ENCODE data around the gene DRGX. TPM values are rescaled to one million over a fixed set of nuclear protein-coding genes. Genes with fewer than 3 reads are reported as not detected.

The DRGX gene
- total and polyA plus RNA-seq, 10 of the 15 experiments (the other 5 are each of a cell fraction or from before 2014, with no cell fraction given) = not detected

- RAD21 ChIA-PET (ENCODE audit: unreplicated experiment) = no interaction called here
- no peaks in the 10 kb centered on the region for H3K79me2 ChIP-seq (ENCODE audit: control insufficient read depth, insufficient read depth, low read length)
- in situ Hi-C loops (cut with MboI) = no loop called here
- SMC1A ChIA-PET (ENCODE audit: uncharacterized antibody, unreplicated experiment) = no interaction called here
- BruUV-seq (replicated peaks) = no TSS peak
- no peak for FAIRE-seq
- 35% methylated on average over 5 of the region's 5 CpGs for WGBS (ENCODE audit: insufficient coverage, insufficient replicate concordance, low lambda C conversion rate, missing lambda C conversion rate)
- CTCF ChIA-PET = interaction anchor here (1.8 kb wide), 1 partner anchor 33 kb away, joined by 6 read pairs; no protein-coding TSS in a partner anchor
- no peak overlapping the region for H3K4me3 ChIP-seq
- H3K36me3 ChIP-seq (ENCODE audit: control insufficient read depth in 2 of 2, insufficient read depth in 2 of 2, low read length in 1 of 2) = no peaks in the 10 kb centered on the region
- no peak overlapping the region for H3K27ac ChIP-seq (ENCODE audit: control insufficient read depth, insufficient read depth)
- POLR2A ChIA-PET = no interaction called here
- no peaks in the 10 kb centered on the region for H3K4me1 ChIP-seq (ENCODE audit: control insufficient read depth, insufficient read depth, low read length)
- no peaks in the 10 kb centered on the region; a peak in 1 of 4 replicates for H3K27me3 ChIP-seq (replicated peaks in 1 of 2; ENCODE audit: control insufficient read depth in 2 of 2, insufficient read depth in 2 of 2, low read length in 1 of 2)
- no peak overlapping the region for H2AFZ ChIP-seq (ENCODE audit: control insufficient read depth, low read depth, low read length)
- no peak overlapping the region for H3K4me2 ChIP-seq (ENCODE audit: control insufficient read depth, insufficient read depth)
- H3K9ac ChIP-seq (ENCODE audit: control insufficient read depth, insufficient read depth, low read length) = no peak overlapping the region
- no peaks in the 10 kb centered on the region for H4K20me1 ChIP-seq (ENCODE audit: control insufficient read depth, insufficient read depth)
- ATAC-seq = no peak
- DNase-seq (ENCODE audit: low read depth, low spot score) = no peak
- intact Hi-C loops (cut with micrococcal nuclease; ENCODE audit: unreplicated experiment) = no loop called here
- H3K9me3 ChIP-seq (replicated peaks; ENCODE audit: control insufficient read depth, insufficient read depth, low read length) = no peaks in the 10 kb centered on the region
- no peak for TF ChIP-seq BCL3 (IDR thresholded peaks at IDR 0.05; ENCODE audit: borderline replicate concordance, insufficient read depth, low read depth, low read length, poor library complexity, severe bottlenecking)
- TF ChIP-seq ZNF217 (IDR thresholded peaks at IDR 0.05) = no peak
- TF ChIP-seq CREM (IDR thresholded peaks at IDR 0.05; ENCODE audit: low read depth) = no peak
- no peak for TF ChIP-seq SREBF2 (IDR thresholded peaks at IDR 0.05; ENCODE audit: low read length)
- no peak for TF ChIP-seq NRF1 (conservative IDR thresholded peaks at IDR 0.05; ENCODE audit: low read depth, low read length)
- TF ChIP-seq FOS (IDR thresholded peaks at IDR 0.05; ENCODE audit: borderline replicate concordance, extremely low read depth, insufficient read length) = no peak
- TF ChIP-seq CEBPZ (IDR thresholded peaks at IDR 0.05; ENCODE audit: low read depth, low read length) = no peak
- TF ChIP-seq IKZF1 (conservative IDR thresholded peaks at IDR 0.05) = no peak
- TF ChIP-seq BCLAF1 (IDR thresholded peaks at IDR 0.05) = no peak
- TF ChIP-seq ZZZ3 (IDR thresholded peaks at IDR 0.05; ENCODE audit: control insufficient read depth, insufficient read length, low read depth) = no peak
- TF ChIP-seq CHD1 (IDR thresholded peaks at IDR 0.05; ENCODE audit: low read depth, low read length) = no peak
- TF ChIP-seq EZH2 (IDR thresholded peaks at IDR 0.05; ENCODE audit: borderline replicate concordance, control insufficient read depth, low read depth, low read length) = no peak
- no peak for TF ChIP-seq CEBPB (IDR thresholded peaks at IDR 0.05; ENCODE audit: borderline replicate concordance in 1 of 2, low read depth in 2 of 2, low read length in 2 of 2)
- no peak for TF ChIP-seq SIN3A (IDR thresholded peaks at IDR 0.05; ENCODE audit: low read depth, low read length)
- no peak for TF ChIP-seq ZNF384 (IDR thresholded peaks at IDR 0.05; ENCODE audit: borderline replicate concordance, low read depth, low read length)
- no peak for TF ChIP-seq ZBTB33 (IDR thresholded peaks at IDR 0.05)
Measured at GRCh38 chr10:49374740-49375139, 21.1 kb downstream of the DRGX start.

Measured in GM12878 (cell line).